Mesenchymal stem cell (in vitro differentiated cells and primary cell): ENCODE results near the gene PTPRD.

Experiments
- DNase-seq: peaks from one replicate; pipeline ENCODE4 v3.0.0-alpha.2; 2013
- H2AFZ ChIP-seq: one replicate; pipeline ENCODE4 v1.6.1; 2013; ENCODE audit warnings: low read depth, mild to moderate bottlenecking, control low read depth, inconsistent platforms, low read length, moderate library complexity
- H2AK5ac ChIP-seq: 2 replicates; pipeline ENCODE4 v1.6.1; 2013; ENCODE audit warnings: low read length, moderate library complexity, mild to moderate bottlenecking, inconsistent platforms; ENCODE audit not compliant: severe bottlenecking
- H2BK120ac ChIP-seq: one replicate; pipeline ENCODE4 v1.6.1; 2013; ENCODE audit warnings: low read depth, mild to moderate bottlenecking, inconsistent platforms, low read length, moderate library complexity
- H2BK12ac ChIP-seq, 2 experiments: one replicate each; pipeline ENCODE4 v1.6.1; 2013; ENCODE audit warnings: inconsistent platforms in 2 of 2, low read length in 2 of 2, mild to moderate bottlenecking in 2 of 2, moderate library complexity in 2 of 2, control low read depth in 1 of 2
- H2BK15ac ChIP-seq: one replicate; pipeline ENCODE4 v1.6.1; 2013; ENCODE audit warnings: mild to moderate bottlenecking, low read depth, inconsistent platforms; ENCODE audit not compliant: poor library complexity, severe bottlenecking
- H2BK5ac ChIP-seq: 2 replicates; pipeline ENCODE4 v1.6.1; 2013; ENCODE audit warnings: low read depth, mild to moderate bottlenecking, low read length, control low read depth, inconsistent platforms; ENCODE audit not compliant: poor library complexity, severe bottlenecking
- H3K14ac ChIP-seq, 2 experiments: one replicate each; pipeline ENCODE4 v1.6.1; 2013; ENCODE audit warnings: inconsistent platforms in 2 of 2, low read length in 2 of 2, control low read depth in 1 of 2, mild to moderate bottlenecking in 1 of 2, moderate library complexity in 1 of 2
- H3K18ac ChIP-seq, 2 experiments: one replicate each; pipeline ENCODE4 v1.6.1; 2013; ENCODE audit warnings: inconsistent platforms in 2 of 2, low read length in 2 of 2, control low read depth in 1 of 2, low read depth in 1 of 2, mild to moderate bottlenecking in 1 of 2
- H3K23ac ChIP-seq, 2 experiments: one replicate each; pipeline ENCODE4 v1.6.1; 2013; ENCODE audit warnings: inconsistent platforms in 2 of 2, low read length in 2 of 2, mild to moderate bottlenecking in 2 of 2, moderate library complexity in 2 of 2, control low read depth in 1 of 2
- H3K27ac ChIP-seq: 2 replicates; pipeline ENCODE4 v1.5.1; 2013; ENCODE audit warnings: mild to moderate bottlenecking, moderate library complexity, low read length, control low read depth, inconsistent platforms; ENCODE audit not compliant: poor library complexity, severe bottlenecking
- H3K27me3 ChIP-seq, 2 experiments: 2 replicates each; pipeline versions ENCODE4 v1.6.1 to v1.7.0; 2013; ENCODE audit warnings: low read length in 2 of 2, mild to moderate bottlenecking in 2 of 2, moderate library complexity in 2 of 2, control low read depth in 1 of 2, inconsistent platforms in 1 of 2; ENCODE audit not compliant: control insufficient read depth in 1 of 2, insufficient read depth in 1 of 2
- H3K36me3 ChIP-seq, 2 experiments: 2 replicates each; pipeline versions ENCODE4 v1.6.1 to v1.7.0; 2013; ENCODE audit warnings: low read length in 2 of 2, control low read depth in 1 of 2, inconsistent platforms in 1 of 2, low read depth in 1 of 2, mild to moderate bottlenecking in 1 of 2; ENCODE audit not compliant: insufficient read depth in 2 of 2, control insufficient read depth in 1 of 2
- H3K4ac ChIP-seq, 2 experiments: one replicate each; pipeline ENCODE4 v1.6.1; 2013; ENCODE audit warnings: inconsistent platforms in 2 of 2, low read length in 2 of 2, mild to moderate bottlenecking in 2 of 2, moderate library complexity in 2 of 2, control low read depth in 1 of 2, low read depth in 1 of 2
- H3K4me1 ChIP-seq: 2 replicates; pipeline ENCODE4 v1.6.1; 2013; ENCODE audit warnings: low read depth, low read length, control low read depth; ENCODE audit not compliant: control insufficient read depth, insufficient read depth
- H3K4me2 ChIP-seq: 2 replicates; pipeline ENCODE4 v1.6.1; 2013; ENCODE audit warnings: low read length, mild to moderate bottlenecking, inconsistent platforms; ENCODE audit not compliant: poor library complexity, severe bottlenecking
- H3K4me3 ChIP-seq, 2 experiments: 2 replicates each; pipeline versions ENCODE4 v1.5.1 to v1.7.0; 2013; ENCODE audit warnings: low read length in 2 of 2, mild to moderate bottlenecking in 2 of 2, control low read depth in 1 of 2, low read depth in 1 of 2; ENCODE audit not compliant: insufficient read depth in 1 of 2
- H3K79me1 ChIP-seq: replicated peaks from 2 replicates; pipeline ENCODE4 v1.6.1; 2013; ENCODE audit warnings: mild to moderate bottlenecking, control low read depth, low read length, inconsistent platforms; ENCODE audit not compliant: poor library complexity, severe bottlenecking
- H3K9ac ChIP-seq: 2 replicates; pipeline ENCODE4 v1.7.0; 2013; ENCODE audit warnings: mild to moderate bottlenecking, low read length, moderate library complexity
- H3K9me3 ChIP-seq: 2 replicates; pipeline ENCODE4 v1.7.0; 2013; ENCODE audit warnings: mild to moderate bottlenecking, low read length; ENCODE audit not compliant: control insufficient read depth
- H4K8ac ChIP-seq: one replicate; pipeline ENCODE4 v1.6.1; 2013; ENCODE audit warnings: inconsistent platforms, mild to moderate bottlenecking, low read length, moderate library complexity
- H4K91ac ChIP-seq: one replicate; pipeline ENCODE4 v1.6.1; 2013; ENCODE audit warnings: mild to moderate bottlenecking, low read length, inconsistent platforms
- WGBS: methylation state at CpG from one replicate; pipeline ENCODE4 v1.1.7; 2013; ENCODE audit warnings: mixed read lengths; 5-methylcytosine and 5-hydroxymethylcytosine counted together

PTPRD gene

GRCh38 chr9:8816361-8816760 is 1796.4 kb downstream of the PTPRD start:
- no peak overlapping the region for H3K27ac ChIP-seq
- 15% methylated on average over 2 of the region's 2 CpGs for WGBS
- no peak overlapping the region for H3K4me3 ChIP-seq
- DNase-seq = peak; percentile 34
- peaks cover 20% of the 10 kb centered on the region for H3K79me1 ChIP-seq
- no peaks in the 10 kb centered on the region for H3K4me1 ChIP-seq
- H2BK15ac ChIP-seq = no peak overlapping the region
- no peaks in the 10 kb centered on the region for H3K27me3 ChIP-seq
- no peak overlapping the region for H2BK12ac ChIP-seq
- H3K36me3 ChIP-seq = no peaks in the 10 kb centered on the region
- H2AFZ ChIP-seq = no peak overlapping the region
- no peak overlapping the region for H3K23ac ChIP-seq
- no peak overlapping the region for H3K4me2 ChIP-seq
- no peak overlapping the region for H4K91ac ChIP-seq
- no peak overlapping the region for H4K8ac ChIP-seq
- no peak overlapping the region for H2AK5ac ChIP-seq
- H3K9me3 ChIP-seq = no peaks in the 10 kb centered on the region
- H3K18ac ChIP-seq = no peak overlapping the region
- H2BK5ac ChIP-seq = no peak overlapping the region
- no peak overlapping the region for H3K9ac ChIP-seq
- no peak overlapping the region for H3K14ac ChIP-seq
- no peak overlapping the region for H3K4ac ChIP-seq
- no peak overlapping the region for H2BK120ac ChIP-seq

- Histone ChIP-seq H3K4me1 (no peaks in the 10 kb centered on the region), H3K23ac (no peak overlapping the region), H3K9me3 (no peaks in the 10 kb centered on the region), H3K27ac (no peak overlapping the region), H2BK5ac (no peak overlapping the region), H4K91ac (no peak overlapping the region), H3K18ac (no peak overlapping the region), H2BK120ac (no peak overlapping the region), H3K36me3 (no peaks in the 10 kb centered on the region), H2BK15ac (no peak overlapping the region), H3K27me3 (no peaks in the 10 kb centered on the region), H3K9ac (no peak overlapping the region), H3K4me2 (no peak overlapping the region), H3K4ac (no peak overlapping the region), H2BK12ac (no peak overlapping the region), H3K14ac (no peak overlapping the region), H2AK5ac (no peak overlapping the region), H3K4me3 (no peak overlapping the region), H3K79me1 (peaks cover 19% of the 10 kb centered on the region), H2AFZ (no peak overlapping the region), H4K8ac (no peak overlapping the region)
- no peak for DNase-seq
- WGBS = no CpG with 5 or more reads among the region's 1 CpG
Observed at GRCh38 chr9:8815931-8816330, 1796.9 kb downstream of the PTPRD start.

GRCh38 chr9:8815219-8815618 is 1797.6 kb downstream of the PTPRD start:
- no CpG with 5 or more reads among the region's 1 CpG for WGBS
- H3K4me2 ChIP-seq = no peak overlapping the region

GRCh38 chr9:8812888-8813287 is 1799.9 kb downstream of the PTPRD start:
- H2BK5ac ChIP-seq = no peak overlapping the region
- H3K4ac ChIP-seq = no peak overlapping the region
- peaks cover 23% of the 10 kb centered on the region for H3K79me1 ChIP-seq
- H2AFZ ChIP-seq = no peak overlapping the region
- H2AK5ac ChIP-seq = no peak overlapping the region
- no peak overlapping the region for H3K9ac ChIP-seq
- H2BK120ac ChIP-seq = no peak overlapping the region
- no peak overlapping the region for H2BK12ac ChIP-seq
- 100% methylated on average over 4 of the region's 6 CpGs for WGBS
- H3K36me3 ChIP-seq = no peaks in the 10 kb centered on the region
- H3K4me3 ChIP-seq = no peak overlapping the region
- H3K27me3 ChIP-seq = no peaks in the 10 kb centered on the region
- no peak overlapping the region for H3K18ac ChIP-seq
- H3K9me3 ChIP-seq = no peaks in the 10 kb centered on the region
- H3K23ac ChIP-seq = no peak overlapping the region
- H3K4me2 ChIP-seq = no peak overlapping the region
- H3K14ac ChIP-seq = no peak overlapping the region
- DNase-seq = no peak
- no peak overlapping the region for H4K91ac ChIP-seq
- H4K8ac ChIP-seq = no peak overlapping the region
- H2BK15ac ChIP-seq = no peak overlapping the region
- H3K4me1 ChIP-seq = no peaks in the 10 kb centered on the region
- H3K27ac ChIP-seq = no peak overlapping the region

More at GRCh38 chr9:8815219-8815618, 1797.6 kb downstream of the PTPRD start:
- Histone ChIP-seq H3K36me3 (no peaks in the 10 kb centered on the region), H3K79me1 (peaks cover 21% of the 10 kb centered on the region), H2BK120ac (no peak overlapping the region), H2BK5ac (no peak overlapping the region), H3K9me3 (no peaks in the 10 kb centered on the region), H3K4ac (no peak overlapping the region), H3K4me1 (no peaks in the 10 kb centered on the region), H3K23ac (no peak overlapping the region), H4K91ac (no peak overlapping the region), H2BK15ac (no peak overlapping the region), H2BK12ac (no peak overlapping the region), H2AK5ac (no peak overlapping the region), H3K9ac (no peak overlapping the region), H3K14ac (no peak overlapping the region), H2AFZ (no peak overlapping the region), H4K8ac (no peak overlapping the region), H3K4me3 (no peak overlapping the region), H3K27ac (no peak overlapping the region), H3K27me3 (no peaks in the 10 kb centered on the region), H3K18ac (no peak overlapping the region)
- no peak for DNase-seq
